ENCODE data around the gene TRMT61A. TPM values are rescaled to one million over a fixed set of nuclear protein-coding genes. Genes with fewer than 3 reads are reported as not detected.

TRMT61A gene
- total RNA-seq, 1 experiment from 2014 or later: 14.9 TPM

GRCh38 chr14:103562429-103563225 is 33.6 kb downstream of the TRMT61A start, which contains the start of the genes BAG5 and COA8 (continued):
- TF ChIP-seq TCF7L2 (IDR thresholded peaks at IDR 0.05; ENCODE audit: borderline replicate concordance, extremely low read depth, insufficient read depth, insufficient read length) (peak; percentile 24), POLR2AphosphoS5 (IDR thresholded peaks at IDR 0.05; ENCODE audit: low read depth, low read length) (peak; percentile 63), MAX (IDR thresholded peaks at IDR 0.05) (peak; percentile 57)

GRCh38 chr14:103563226-103563620 is 34.2 kb downstream of the TRMT61A start:
- intact Hi-C loops (cut with micrococcal nuclease): no loop called here
- Histone ChIP-seq H3K9ac (ENCODE audit: low read length) (peak overlapping the region; percentile 78), H3K27ac (ENCODE audit: low read depth, low read length) (peak overlapping the region; percentile 99), H3K9me3 (ENCODE audit: control insufficient read depth in 1 of 2, insufficient read depth in 1 of 2, low read depth in 1 of 2, low read length in 2 of 2) (no peaks in the 10 kb centered on the region), H2AFZ (ENCODE audit: low read depth, low read length, poor library complexity, severe bottlenecking) (no peak overlapping the region), H3K4me3 (replicated peaks in 1 of 2; ENCODE audit: low read depth in 1 of 2, low read length in 2 of 2) (peak overlapping the region; percentile 79 to 99), H4K20me1 (ENCODE audit: insufficient read depth) (peaks cover 10% of the 10 kb centered on the region; the same call in 1 of the 2 replicates), H3K36me3 (ENCODE audit: control insufficient read depth in 1 of 2, insufficient read depth in 2 of 2, low read length in 2 of 2) (peaks cover 11 to 26% of the 10 kb centered on the region in 2 experiments; a peak in 3 of 4 replicates), H3K4me1 (ENCODE audit: control insufficient read depth in 1 of 2, insufficient read depth in 2 of 2, low read length in 2 of 2) (peaks cover 11 to 18% of the 10 kb centered on the region in 2 experiments), H3K9me2 (ENCODE audit: insufficient read depth) (no peaks in the 10 kb centered on the region), H3K4me2 (ENCODE audit: low read length) (peak overlapping the region; percentile 75), H3K79me2 (ENCODE audit: insufficient read depth, low read length) (peaks cover 82% of the 10 kb centered on the region), H3K27me3 (ENCODE audit: insufficient read depth, low read length) (no peaks in the 10 kb centered on the region)
- TF ChIP-seq ATF3 (IDR thresholded peaks at IDR 0.05) (no peak), SIN3A (IDR thresholded peaks at IDR 0.05; ENCODE audit: low read depth) (0 out of 2 replicates have a peak, but pooled peaks have one; percentile 29), POLR2A (IDR thresholded peaks at IDR 0.05; ENCODE audit: borderline replicate concordance, extremely low read depth, insufficient read depth, insufficient read length) (no peak), MAX (IDR thresholded peaks at IDR 0.05) (peak; percentile 7; the same call in 1 of the 2 replicates), CBX3 (IDR thresholded peaks at IDR 0.05; ENCODE audit: low read depth) (no peak), JUND (IDR thresholded peaks at IDR 0.05) (no peak), YY1 (IDR thresholded peaks at IDR 0.05; ENCODE audit: extremely low read depth, insufficient replicate concordance, low read depth, low read length) (no peak)
- DNase-seq (ENCODE audit: low read depth, low spot score): no peak
- RAD21 ChIA-PET (ENCODE audit: low non-redundant PET in 1 of 2, low total read pairs in 2 of 2, uncharacterized antibody in 2 of 2, unreplicated experiment in 2 of 2): no interaction called here
- ATAC-seq: no peak
- POLR2A ChIA-PET: no interaction called here
- TSS peak; percentile 81 for BruUV-seq (replicated peaks)
- CTCF ChIA-PET: no interaction called here
